ENCODE data around the gene PHF21A. TPM values are rescaled to one million over a fixed set of nuclear protein-coding genes. Genes with fewer than 3 reads are reported as not detected.

Gene PHF21A
- polyA plus RNA-seq, 3 donors = 6.2 to 95.2 (median 14.0) TPM

GRCh38 chr11:45939836-45940235, 181.4 kb downstream of the PHF21A start:
- H3K36me3 ChIP-seq (replicated peaks in 1 of 2; ENCODE audit: control insufficient read depth in 1 of 2, insufficient read depth in 2 of 2, low read length in 2 of 2) = peaks cover 57 to 100% of the 10 kb centered on the region in 2 donors

GRCh38 chr11:45937916-45938315, 183.3 kb downstream of the PHF21A start:
- no peak overlapping the region for H3K27ac ChIP-seq (ENCODE audit: low read depth in 1 of 2, low read length in 2 of 2)
- H3K4me1 Mint-ChIP-seq = peaks cover 42% of the 10 kb centered on the region
- no peak for TF ChIP-seq CTCF (IDR thresholded peaks at IDR 0.05)
- WGBS (ENCODE audit: insufficient coverage) = 100% methylated on average over 4 of the region's 10 CpGs
- no peak overlapping the region for H3K4me3 Mint-ChIP-seq
- H3K36me3 Mint-ChIP-seq = peaks cover 63 to 87% of the 10 kb centered on the region in 2 donors
- H3K36me3 ChIP-seq (replicated peaks in 1 of 2; ENCODE audit: control insufficient read depth in 1 of 2, insufficient read depth in 2 of 2, low read length in 2 of 2) = peaks cover 54 to 94% of the 10 kb centered on the region in 2 donors
- H3K27me3 ChIP-seq (ENCODE audit: control insufficient read depth in 2 of 2, insufficient read depth in 2 of 2, low read length in 2 of 2) = no peaks in the 10 kb centered on the region
- H3K9me3 ChIP-seq (replicated peaks in 1 of 2; ENCODE audit: control insufficient read depth in 1 of 2, insufficient read depth in 1 of 2, low read length in 2 of 2) = no peaks in the 10 kb centered on the region
- peaks cover 38 to 42% of the 10 kb centered on the region in 2 donors for H3K4me1 ChIP-seq (ENCODE audit: control insufficient read depth in 1 of 2, insufficient read depth in 2 of 2, low read length in 2 of 2)
- DNase-seq = no peak
- H4K20me1 ChIP-seq (ENCODE audit: insufficient read depth, low read length) = peaks cover 28% of the 10 kb centered on the region
- H3K4me2 ChIP-seq (replicated peaks; ENCODE audit: extremely low read depth, low read length, poor library complexity, severe bottlenecking) = no peak overlapping the region
- H3K27ac Mint-ChIP-seq = no peak overlapping the region
- H3K27me3 Mint-ChIP-seq (ENCODE audit: low read depth in 3 of 3) = no peaks in the 10 kb centered on the region
- H3K9me3 Mint-ChIP-seq = no peaks in the 10 kb centered on the region
- intact Hi-C loops (cut with micrococcal nuclease) = no loop called here
- H3K4me3 ChIP-seq (replicated peaks in 1 of 3; ENCODE audit: low read depth in 2 of 3, low read length in 3 of 3) = no peak overlapping the region
- H2AFZ ChIP-seq (ENCODE audit: insufficient read depth, low read depth, low read length, poor library complexity, severe bottlenecking) = no peak overlapping the region
- peaks cover 13% of the 10 kb centered on the region for H3K79me2 ChIP-seq (ENCODE audit: insufficient read depth, low read length)
- no peak overlapping the region for H3K9ac ChIP-seq (ENCODE audit: insufficient read depth, low read length, poor library complexity, severe bottlenecking)

More at GRCh38 chr11:45939836-45940235, 181.4 kb downstream of the PHF21A start:
- intact Hi-C loops (cut with micrococcal nuclease) = no loop called here
- H3K4me3 ChIP-seq (replicated peaks in 1 of 3; ENCODE audit: low read depth in 2 of 3, low read length in 3 of 3) = no peak overlapping the region
- H3K9me3 Mint-ChIP-seq = no peaks in the 10 kb centered on the region
- H3K27me3 ChIP-seq (ENCODE audit: control insufficient read depth in 2 of 2, insufficient read depth in 2 of 2, low read length in 2 of 2) = no peaks in the 10 kb centered on the region
- H3K9me3 ChIP-seq (replicated peaks in 1 of 2; ENCODE audit: control insufficient read depth in 1 of 2, insufficient read depth in 1 of 2, low read length in 2 of 2) = no peaks in the 10 kb centered on the region
- H3K27me3 Mint-ChIP-seq (ENCODE audit: low read depth in 3 of 3) = no peaks in the 10 kb centered on the region
- no peak overlapping the region for H3K4me2 ChIP-seq (replicated peaks; ENCODE audit: extremely low read depth, low read length, poor library complexity, severe bottlenecking)
- H2AFZ ChIP-seq (ENCODE audit: insufficient read depth, low read depth, low read length, poor library complexity, severe bottlenecking) = no peak overlapping the region
- H3K4me1 ChIP-seq (ENCODE audit: control insufficient read depth in 1 of 2, insufficient read depth in 2 of 2, low read length in 2 of 2) = peaks cover 19 to 23% of the 10 kb centered on the region in 2 donors
- no peak overlapping the region for H3K4me3 Mint-ChIP-seq
- H3K4me1 Mint-ChIP-seq = peaks cover 23% of the 10 kb centered on the region
- DNase-seq = no peak
- TF ChIP-seq CTCF (IDR thresholded peaks at IDR 0.05) = no peak
- H3K79me2 ChIP-seq (ENCODE audit: insufficient read depth, low read length) = peaks cover 3% of the 10 kb centered on the region
- peaks cover 29% of the 10 kb centered on the region for H4K20me1 ChIP-seq (ENCODE audit: insufficient read depth, low read length)
- H3K27ac ChIP-seq (ENCODE audit: low read depth in 1 of 2, low read length in 2 of 2) = no peak overlapping the region
- no peak overlapping the region for H3K9ac ChIP-seq (ENCODE audit: insufficient read depth, low read length, poor library complexity, severe bottlenecking)
- H3K36me3 Mint-ChIP-seq = peaks cover 70 to 89% of the 10 kb centered on the region in 2 donors
- H3K27ac Mint-ChIP-seq = no peak overlapping the region
- WGBS (ENCODE audit: insufficient coverage) = no CpG with 5 or more reads among the region's 2 CpGs

Measured in CD14-positive monocyte (primary cell).